Astrocyte of the hippocampus (primary cell): Measurements from ENCODE around the gene SH2D4B.
A peak's percentile ranks its signal among the peaks of the same experiment; 100 is the strongest.

Experiments used
- DNase-seq: peaks from one replicate; pipeline ENCODE4 v3.0.0; 2011; ENCODE audit warnings: low read depth, low spot score

Gene SH2D4B

DNA sequence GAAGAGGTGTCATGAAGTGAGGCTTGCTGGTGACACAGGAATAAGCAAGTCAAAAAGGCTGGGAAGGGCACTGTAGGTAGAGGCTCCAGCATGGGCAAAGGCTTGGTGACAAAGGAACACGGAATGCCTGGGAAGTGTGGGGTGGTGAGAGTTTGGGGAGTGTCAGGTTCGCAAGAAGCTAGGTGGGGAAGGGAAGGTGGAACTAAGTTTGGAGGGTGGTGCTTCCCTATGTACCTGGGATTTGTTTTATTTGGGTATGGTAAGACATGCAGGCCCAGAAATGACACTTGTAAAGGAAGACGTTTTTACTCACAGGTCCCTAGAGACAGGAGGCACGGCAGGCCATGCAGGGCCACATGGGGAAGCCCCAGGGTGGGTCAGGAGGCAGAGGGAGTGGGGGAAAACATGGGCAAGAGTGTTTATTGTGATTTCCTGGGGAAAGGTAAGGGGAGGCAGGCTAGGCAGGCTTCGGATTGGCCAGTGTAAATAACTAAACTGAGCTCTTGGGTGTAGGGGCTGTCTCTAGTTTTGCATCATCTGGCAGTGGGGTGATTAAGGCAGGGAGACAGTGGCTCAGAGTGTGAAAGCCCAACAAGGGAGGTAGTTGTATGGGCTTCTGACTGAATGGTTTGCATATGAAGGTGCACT, 52.1 kb downstream of the SH2D4B start:
- DNase-seq, result no peak

- no peak for DNase-seq
Measured at GRCh38 chr10:80590585-80591125, 53.0 kb downstream of the SH2D4B start.

GRCh38 chr10:80596391-80597257, 58.9 kb downstream of the SH2D4B start:
- peak; percentile 22 for DNase-seq

GRCh38 chr10:80598084-80598798, 60.5 kb downstream of the SH2D4B start:
- no peak for DNase-seq

DNA sequence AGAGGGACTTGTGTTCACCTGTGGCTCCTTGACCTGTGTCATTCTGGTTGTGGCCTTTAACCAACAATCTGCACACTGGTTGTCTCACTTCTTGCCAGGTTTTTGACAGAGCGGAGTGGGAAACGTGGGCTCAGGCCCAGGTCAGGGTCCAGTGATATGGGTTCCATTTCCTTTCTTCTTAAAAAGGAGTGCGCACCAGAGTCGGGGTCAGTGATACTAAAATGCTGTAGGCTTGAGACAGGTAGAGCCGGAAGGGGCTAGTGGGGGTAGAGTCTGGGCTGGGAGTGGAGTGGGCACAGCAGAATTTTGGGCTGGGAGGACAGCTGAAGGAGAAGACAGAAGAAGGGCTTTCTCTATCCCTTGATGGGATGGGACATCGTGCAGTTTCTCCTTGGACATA, 61.2 kb downstream of the SH2D4B start:
- no peak for DNase-seq

- DNase-seq, result peak; percentile 20
Measured at GRCh38 chr10:80599424-80599847, 61.7 kb downstream of the SH2D4B start.

GRCh38 chr10:80600256-80600655, 62.6 kb downstream of the SH2D4B start:
- DNase-seq, result no peak

- DNase-seq, result no peak
Measured at GRCh38 chr10:80602881-80603280, 65.2 kb downstream of the SH2D4B start.

DNA sequence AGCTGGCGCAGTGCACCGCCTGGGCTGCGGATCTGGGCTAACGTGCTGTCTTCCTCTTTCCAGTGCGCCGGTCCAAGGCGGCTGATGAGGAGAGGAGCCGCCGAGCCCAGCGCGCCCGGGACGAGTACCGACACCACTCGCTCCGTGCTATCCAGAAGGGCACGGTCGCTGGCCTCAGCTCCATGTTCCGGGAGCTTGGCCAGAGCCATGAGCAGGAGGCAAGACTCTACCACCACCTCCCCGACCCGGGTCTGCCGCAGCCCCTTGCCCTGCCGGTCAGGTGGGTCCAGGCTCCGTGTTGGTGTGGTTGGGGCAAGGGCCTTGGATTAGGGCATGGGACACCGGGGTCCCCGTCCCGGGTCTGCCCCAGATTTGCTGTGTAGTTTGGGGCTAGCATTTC, 65.8 kb downstream of the SH2D4B start:
- no peak for DNase-seq

DNA sequence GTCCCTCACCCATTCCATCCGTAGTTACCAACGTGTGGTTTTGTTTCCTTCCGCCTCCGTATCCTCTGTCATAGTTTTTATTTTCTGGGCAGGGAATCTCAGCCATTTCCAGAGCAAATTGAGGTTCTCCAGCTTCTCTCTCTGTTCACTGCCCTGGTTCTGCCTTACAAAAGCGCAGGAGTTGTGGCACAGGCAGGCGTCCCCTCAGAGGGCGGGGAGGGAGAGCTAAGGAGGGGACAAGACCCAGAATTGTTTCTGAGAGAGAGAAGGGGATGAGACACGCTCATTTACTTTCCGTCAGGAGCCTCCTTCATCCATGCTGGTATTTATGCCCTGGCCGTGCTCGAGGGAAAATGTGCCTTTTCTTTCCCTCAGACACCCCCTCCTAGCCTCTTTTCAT, 71.0 kb downstream of the SH2D4B start:
- DNase-seq, result no peak

GRCh38 chr10:80609331-80609730, 71.6 kb downstream of the SH2D4B start:
- DNase-seq, result no peak

DNA sequence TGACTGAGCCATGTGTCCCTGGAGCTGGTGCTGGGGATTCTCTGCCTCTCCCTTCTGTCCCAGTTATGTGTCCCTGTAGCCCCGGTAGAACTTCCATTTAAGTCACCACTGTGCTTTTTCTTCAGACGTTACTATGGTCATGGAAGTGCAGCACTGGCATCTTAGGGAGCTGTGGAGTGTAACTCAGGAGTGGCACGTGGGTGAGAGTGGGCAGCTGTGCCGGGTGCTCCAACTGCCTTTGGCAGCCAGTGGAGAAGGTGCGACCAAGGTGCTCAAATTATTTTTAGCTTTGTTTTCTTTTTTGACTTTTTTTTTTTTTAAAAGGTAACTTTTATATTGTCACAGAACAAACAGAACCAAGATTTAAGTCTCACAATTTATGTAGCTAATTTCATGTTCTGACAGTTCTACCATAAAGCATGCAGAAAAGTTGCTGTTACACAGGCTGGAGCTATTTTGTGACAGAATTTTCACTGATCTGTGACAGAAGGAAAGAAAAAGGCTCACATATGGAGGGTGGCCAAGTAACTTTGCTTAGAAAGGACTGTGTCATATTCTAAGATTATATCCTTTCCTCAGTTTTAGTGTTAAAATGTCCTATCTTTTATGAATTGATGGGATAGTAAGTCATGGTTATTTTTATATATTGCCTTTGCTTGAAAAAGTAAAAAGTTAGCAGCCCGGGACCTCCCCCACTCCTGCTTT, 73.9 kb downstream of the SH2D4B start:
- no peak for DNase-seq

GRCh38 chr10:80612261-80612660, 74.6 kb downstream of the SH2D4B start:
- DNase-seq, result no peak

DNA sequence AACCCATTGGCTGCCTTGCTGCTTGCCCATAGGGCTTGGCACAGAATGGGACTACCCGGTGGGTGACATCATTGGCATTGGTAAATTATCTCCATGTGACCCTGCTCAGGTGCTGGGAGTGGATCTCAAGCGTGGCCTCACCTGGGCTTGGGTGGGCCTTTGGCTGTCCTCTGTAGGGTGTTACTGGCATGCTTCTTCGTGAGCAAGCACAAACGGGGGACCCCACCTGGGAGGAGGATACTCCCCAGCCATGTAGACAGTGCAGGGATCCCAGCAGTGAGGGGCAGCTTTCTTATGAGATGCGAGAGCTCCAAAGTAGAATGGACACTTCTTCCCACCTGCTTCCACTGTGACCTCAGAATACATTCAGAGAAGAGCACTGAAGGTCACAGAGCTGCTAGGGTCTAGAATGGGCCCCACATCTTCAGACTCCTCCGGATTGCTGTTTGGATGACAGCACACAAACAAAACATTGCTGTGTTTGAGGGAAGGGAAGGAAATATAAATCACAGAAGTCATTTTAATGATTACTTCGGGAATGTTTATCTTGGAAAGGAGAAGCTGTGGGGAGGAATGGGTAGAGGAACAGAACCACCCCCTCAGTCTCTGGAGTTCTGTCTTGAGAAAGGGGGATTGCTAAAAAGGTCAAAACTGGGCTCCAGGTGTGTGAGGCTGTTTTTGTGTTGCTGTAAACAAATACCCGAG, 75.9 kb downstream of the SH2D4B start:
- no peak for DNase-seq

DNA sequence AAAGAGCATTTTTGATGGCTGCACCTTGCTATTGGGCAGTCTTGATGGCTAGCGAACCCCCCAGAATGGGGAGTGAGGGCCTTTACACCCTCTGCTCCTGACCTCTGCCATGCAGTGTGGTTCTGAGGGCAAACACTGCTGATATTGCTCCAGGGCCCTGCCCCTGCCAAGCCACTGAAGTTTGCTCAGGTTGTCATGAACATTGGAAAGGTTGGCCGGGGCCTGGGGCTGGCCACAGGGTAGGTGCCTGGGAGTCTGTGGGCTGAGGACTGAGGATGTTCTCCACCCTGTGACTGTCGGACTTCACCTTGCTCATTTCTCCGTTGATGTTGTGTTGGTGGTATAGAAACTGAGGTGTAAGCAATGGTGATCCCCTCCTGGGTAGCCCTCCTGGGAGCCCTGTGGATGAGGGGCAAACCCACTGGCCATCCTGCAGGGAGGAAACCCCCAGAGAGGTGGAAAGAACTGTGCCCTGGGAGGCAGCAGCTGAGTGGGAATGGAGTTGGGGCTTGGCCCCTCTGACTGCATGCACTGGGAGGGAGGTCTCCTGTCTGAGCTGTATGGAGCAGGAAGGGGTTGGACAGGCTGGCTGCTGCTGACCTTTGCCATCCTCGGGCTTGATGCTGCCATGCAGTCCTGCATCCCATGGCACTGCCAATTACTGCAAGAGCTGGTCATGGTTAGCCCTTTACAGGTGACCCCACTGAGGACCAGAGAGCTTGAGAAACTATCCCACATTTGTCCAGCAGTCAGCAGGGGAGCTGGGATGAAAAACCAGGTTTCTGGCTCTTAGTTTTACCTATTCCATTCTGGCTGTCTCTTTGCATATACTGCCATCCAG, 77.1 kb downstream of the SH2D4B start:
- no peak for DNase-seq

- no peak for DNase-seq
Measured at GRCh38 chr10:80617807-80618206, 80.1 kb downstream of the SH2D4B start.

DNA sequence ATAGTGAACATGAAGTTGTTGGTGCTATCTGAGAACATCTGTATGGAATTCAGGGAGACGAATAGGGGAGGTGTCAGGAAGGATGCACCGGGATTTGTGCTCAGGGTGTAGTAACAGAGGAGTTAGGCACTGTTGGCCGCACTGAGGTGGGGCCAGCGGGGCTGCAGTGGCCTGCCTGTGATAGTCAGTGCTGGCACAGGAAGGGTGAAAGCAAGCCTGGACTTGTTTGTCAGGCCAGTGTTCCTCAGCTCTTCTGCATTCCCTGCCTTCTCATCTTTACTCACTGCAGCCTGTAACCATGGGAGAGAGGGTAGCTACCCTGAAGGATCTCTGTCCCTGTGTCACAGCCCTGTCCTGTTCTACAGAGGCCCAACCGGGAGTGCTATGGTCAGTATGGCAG, 81.3 kb downstream of the SH2D4B start:
- no peak for DNase-seq

GRCh38 chr10:80622153-80622552, 84.5 kb downstream of the SH2D4B start:
- no peak for DNase-seq

DNA sequence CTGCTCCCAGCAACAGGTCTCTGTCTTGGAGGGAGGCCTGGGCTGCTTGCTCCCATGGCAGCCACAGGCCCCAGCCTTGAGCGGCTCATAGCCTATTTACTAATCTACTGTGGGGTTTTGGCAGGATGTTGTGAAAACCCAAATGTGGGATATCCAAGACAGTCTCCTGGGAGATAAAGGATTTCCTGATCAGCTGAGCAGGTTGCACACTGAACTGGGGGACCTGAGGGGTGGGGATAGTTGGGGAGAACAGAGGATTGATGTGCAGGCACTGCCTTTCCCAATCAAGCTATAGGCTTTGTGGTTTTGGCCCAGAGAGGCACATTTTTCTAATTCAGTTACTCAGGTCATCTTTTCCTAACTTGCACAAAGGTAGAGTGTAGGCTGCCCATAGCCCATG, 92.6 kb downstream of the SH2D4B start:
- DNase-seq, result no peak

GRCh38 chr10:80632742-80633141, 95.0 kb downstream of the SH2D4B start:
- DNase-seq, result no peak
